ENCODE measurements around the gene USP53. TPM values are rescaled to one million over a fixed set of nuclear protein-coding genes. Genes with fewer than 3 reads are reported as not detected.

The USP53 gene
- total and polyA plus RNA-seq, 5 experiments from 2014 or later, result 6.5 to 31.3 (median 23.5) TPM

- Mint-ChIP-seq H3K27ac (peak overlapping the region in 7 of 10 donors; percentile 2 to 83 (median 28)), H3K4me3 (peak overlapping the region in 1 of 10 donors; percentile 2)
Observed at GRCh38 chr4:119229908-119230687, 17.6 kb downstream of the USP53 start.

DNA sequence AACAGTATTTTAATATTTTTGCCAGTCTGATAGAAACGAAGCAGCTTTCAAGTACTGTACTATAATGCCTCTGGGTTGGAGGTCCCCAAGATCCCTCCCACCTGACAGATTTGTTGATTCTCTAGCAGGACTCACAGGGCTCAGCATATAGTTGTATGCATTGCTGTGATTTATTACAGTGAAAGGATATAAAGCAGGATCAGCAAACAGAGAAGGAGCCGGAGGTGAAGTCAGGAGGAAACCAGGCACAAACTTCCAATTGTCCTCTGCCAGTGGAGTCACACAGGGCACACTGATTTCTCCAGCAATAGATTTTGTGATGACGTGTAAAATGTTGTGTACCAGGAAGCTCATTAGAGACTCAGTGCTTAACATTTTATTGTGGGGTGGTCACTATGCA, 19.0 kb downstream of the USP53 start:
- POLR2A ChIA-PET, result no interaction called here
- Mint-ChIP-seq H3K36me3 (peaks cover 11 to 39% (median 33%) of the 10 kb centered on the region in 3 donors), H3K4me1 (peaks cover 24 to 81% (median 36%) of the 10 kb centered on the region in 4 donors), H3K4me3 (no peak overlapping the region), H3K27ac (peak overlapping the region in 1 of 10 donors; percentile 41), H3K27me3 (no peaks in the 10 kb centered on the region), H3K9me3 (peaks cover 0 to 3% (median 0%) of the 10 kb centered on the region in 9 donors)
- no peak for DNase-seq
- no peak for ATAC-seq

More at GRCh38 chr4:119229908-119230687, 17.6 kb downstream of the USP53 start:
- no peaks in the 10 kb centered on the region for H3K27me3 Mint-ChIP-seq
- H3K9me3 Mint-ChIP-seq, result peaks cover 0 to 3% (median 0%) of the 10 kb centered on the region in 9 donors
- peaks cover 20 to 72% (median 33%) of the 10 kb centered on the region in 4 donors for H3K4me1 Mint-ChIP-seq
- ATAC-seq, result no peak
- POLR2A ChIA-PET, result no interaction called here
- no peak for DNase-seq
- H3K36me3 Mint-ChIP-seq, result peaks cover 4 to 34% (median 25%) of the 10 kb centered on the region in 3 donors

DNA sequence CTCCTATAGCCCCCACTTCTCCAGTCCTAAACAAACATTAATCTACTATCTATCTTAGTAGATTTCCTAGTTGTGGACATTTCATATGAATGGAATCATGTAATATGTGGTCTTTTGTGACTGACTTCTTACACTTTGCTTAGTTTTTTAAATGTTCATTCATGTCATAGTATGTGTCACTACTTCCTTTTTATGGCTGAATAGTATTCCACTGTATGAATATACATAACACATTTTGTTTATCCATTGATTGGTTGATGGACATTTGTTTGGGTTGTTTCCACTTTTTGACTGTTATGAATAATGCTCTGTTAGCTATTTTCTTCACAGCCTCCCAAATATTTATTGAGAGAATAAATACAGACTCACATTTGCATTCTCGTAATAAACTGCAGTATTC, 19.8 kb downstream of the USP53 start:
- Mint-ChIP-seq H3K4me1 (peaks cover 24 to 88% (median 38%) of the 10 kb centered on the region in 4 donors), H3K27ac (no peak overlapping the region), H3K36me3 (peaks cover 15 to 43% (median 37%) of the 10 kb centered on the region in 3 donors), H3K9me3 (peaks cover 0 to 3% (median 0%) of the 10 kb centered on the region in 9 donors), H3K27me3 (no peaks in the 10 kb centered on the region), H3K4me3 (no peak overlapping the region)
- no peak for DNase-seq
- POLR2A ChIA-PET, result no interaction called here
- ATAC-seq, result no peak

GRCh38 chr4:119233191-119233590, 20.7 kb downstream of the USP53 start:
- Mint-ChIP-seq H3K4me1 (peaks cover 22 to 88% (median 39%) of the 10 kb centered on the region in 4 donors), H3K9me3 (peaks cover 0 to 3% (median 0%) of the 10 kb centered on the region in 9 donors), H3K36me3 (peaks cover 15 to 43% (median 39%) of the 10 kb centered on the region in 3 donors), H3K27me3 (no peaks in the 10 kb centered on the region), H3K4me3 (no peak overlapping the region), H3K27ac (peak overlapping the region in 4 of 10 donors; percentile 3 to 26 (median 16))
- no peak for ATAC-seq
- POLR2A ChIA-PET, result no interaction called here
- DNase-seq, result no peak

- POLR2A ChIA-PET, result no interaction called here
- no peak for DNase-seq
- peak; percentile 32 to 41 for ATAC-seq
- peaks cover 22 to 86% (median 37%) of the 10 kb centered on the region in 4 donors for H3K4me1 Mint-ChIP-seq
- H3K9me3 Mint-ChIP-seq, result peaks cover 0 to 3% (median 0%) of the 10 kb centered on the region in 9 donors
- peak overlapping the region in 5 of 10 donors; percentile 10 to 75 (median 41) for H3K27ac Mint-ChIP-seq
- peak overlapping the region in 9 of 10 donors; percentile 24 to 77 (median 47) for H3K4me3 Mint-ChIP-seq
- no peaks in the 10 kb centered on the region for H3K27me3 Mint-ChIP-seq
- peaks cover 15 to 46% (median 38%) of the 10 kb centered on the region in 3 donors for H3K36me3 Mint-ChIP-seq
Observed at GRCh38 chr4:119233750-119234149, 21.2 kb downstream of the USP53 start.

- peaks cover 20 to 64% (median 25%) of the 10 kb centered on the region in 4 donors for H3K4me1 Mint-ChIP-seq
- peaks cover 0 to under 1% (median 0%) of the 10 kb centered on the region in 9 donors for H3K9me3 Mint-ChIP-seq
- H3K36me3 Mint-ChIP-seq, result peaks cover 11 to 59% (median 25%) of the 10 kb centered on the region in 3 donors
- POLR2A ChIA-PET, result no interaction called here
- no peak for DNase-seq
- no peak for ATAC-seq
- H3K4me3 Mint-ChIP-seq, result no peak overlapping the region
- H3K27ac Mint-ChIP-seq, result peak overlapping the region in 1 of 10 donors; percentile 6
- no peaks in the 10 kb centered on the region for H3K27me3 Mint-ChIP-seq
Observed at GRCh38 chr4:119237201-119237600, 24.7 kb downstream of the USP53 start.

DNA sequence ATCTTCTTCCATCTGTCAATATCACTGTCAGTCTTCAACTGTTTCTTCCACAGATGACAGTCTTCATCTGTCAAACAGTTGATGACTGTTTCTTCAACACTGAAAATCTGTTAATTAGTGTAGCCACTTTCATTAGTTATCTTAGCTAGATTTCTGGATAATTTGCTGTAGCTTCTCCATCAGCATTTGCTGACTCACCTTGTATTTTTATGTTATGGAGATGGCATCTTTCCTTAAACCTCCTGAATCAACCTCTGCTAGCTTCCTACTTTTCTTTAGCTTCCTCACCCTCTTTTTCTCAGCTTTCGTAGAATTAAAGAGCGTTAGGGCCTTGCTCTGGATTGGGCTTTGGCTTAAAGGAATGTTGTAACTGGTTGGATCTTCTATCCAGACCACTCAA, 25.1 kb downstream of the USP53 start:
- Mint-ChIP-seq H3K9me3 (no peaks in the 10 kb centered on the region), H3K36me3 (peaks cover 11 to 59% (median 22%) of the 10 kb centered on the region in 3 donors), H3K4me3 (no peak overlapping the region), H3K4me1 (peaks cover 18 to 59% (median 25%) of the 10 kb centered on the region in 4 donors), H3K27ac (peak overlapping the region in 2 of 10 donors; percentile 9 to 31), H3K27me3 (no peaks in the 10 kb centered on the region)
- ATAC-seq (no peak), DNase-seq (no peak)
- POLR2A ChIA-PET, result no interaction called here

- Mint-ChIP-seq H3K9me3 (no peaks in the 10 kb centered on the region), H3K27me3 (no peaks in the 10 kb centered on the region), H3K4me1 (peaks cover 15 to 55% (median 23%) of the 10 kb centered on the region in 4 donors), H3K27ac (peak overlapping the region in 3 of 10 donors; percentile 24 to 38 (median 31)), H3K36me3 (peaks cover 11 to 59% (median 22%) of the 10 kb centered on the region in 3 donors), H3K4me3 (peak overlapping the region in 1 of 10 donors; percentile 1)
- POLR2A ChIA-PET, result no interaction called here
- no peak for ATAC-seq
- DNase-seq, result no peak
Observed at GRCh38 chr4:119238068-119238722, 25.7 kb downstream of the USP53 start.

GRCh38 chr4:119240128-119240527, 27.6 kb downstream of the USP53 start:
- Mint-ChIP-seq H3K36me3 (peaks cover 11 to 65% (median 18%) of the 10 kb centered on the region in 3 donors), H3K4me1 (peaks cover 10 to 41% (median 14%) of the 10 kb centered on the region in 4 donors), H3K27me3 (no peaks in the 10 kb centered on the region), H3K27ac (no peak overlapping the region), H3K4me3 (no peak overlapping the region), H3K9me3 (no peaks in the 10 kb centered on the region)
- POLR2A ChIA-PET, result no interaction called here
- no peak for ATAC-seq
- DNase-seq, result no peak

DNA sequence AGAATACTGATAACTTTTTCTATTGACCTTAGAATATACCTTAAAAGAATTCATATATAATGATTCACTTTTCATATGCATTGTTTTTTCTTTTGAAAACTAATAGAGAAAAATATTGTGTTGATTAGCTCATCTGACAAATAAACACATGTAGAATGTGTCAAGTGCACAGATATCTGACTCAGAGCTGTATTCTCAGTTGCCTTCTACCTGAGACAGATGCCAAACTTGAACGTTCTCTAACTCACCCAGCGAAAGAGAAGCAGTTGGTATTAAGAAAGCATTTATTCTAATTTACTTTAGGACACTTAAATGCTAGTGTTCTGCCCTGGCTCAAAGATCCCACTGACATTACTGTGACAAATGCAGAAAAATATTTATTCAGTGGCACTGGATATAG, 28.1 kb downstream of the USP53 start:
- H3K27me3 Mint-ChIP-seq, result no peaks in the 10 kb centered on the region

GRCh38 chr4:119242417-119242816, 29.9 kb downstream of the USP53 start:
- H3K36me3 Mint-ChIP-seq, result peaks cover 4 to 63% (median 8%) of the 10 kb centered on the region in 3 donors
- DNase-seq, result no peak
- H3K27ac Mint-ChIP-seq, result peak overlapping the region in 1 of 10 donors; percentile 31
- no peaks in the 10 kb centered on the region for H3K27me3 Mint-ChIP-seq
- peaks cover 5 to 26% (median 9%) of the 10 kb centered on the region in 4 donors for H3K4me1 Mint-ChIP-seq
- no peaks in the 10 kb centered on the region for H3K9me3 Mint-ChIP-seq
- POLR2A ChIA-PET, result no interaction called here
- ATAC-seq, result no peak
- H3K4me3 Mint-ChIP-seq, result no peak overlapping the region

More for the DNA sequence above, 28.1 kb downstream of the USP53 start:
- no peak for ATAC-seq
- DNase-seq, result no peak
- H3K27ac Mint-ChIP-seq, result no peak overlapping the region
- POLR2A ChIA-PET, result no interaction called here
- H3K4me1 Mint-ChIP-seq, result peaks cover 8 to 37% (median 13%) of the 10 kb centered on the region in 4 donors
- peaks cover 10 to 63% (median 15%) of the 10 kb centered on the region in 3 donors for H3K36me3 Mint-ChIP-seq
- H3K4me3 Mint-ChIP-seq, result no peak overlapping the region
- H3K9me3 Mint-ChIP-seq, result no peaks in the 10 kb centered on the region

DNA sequence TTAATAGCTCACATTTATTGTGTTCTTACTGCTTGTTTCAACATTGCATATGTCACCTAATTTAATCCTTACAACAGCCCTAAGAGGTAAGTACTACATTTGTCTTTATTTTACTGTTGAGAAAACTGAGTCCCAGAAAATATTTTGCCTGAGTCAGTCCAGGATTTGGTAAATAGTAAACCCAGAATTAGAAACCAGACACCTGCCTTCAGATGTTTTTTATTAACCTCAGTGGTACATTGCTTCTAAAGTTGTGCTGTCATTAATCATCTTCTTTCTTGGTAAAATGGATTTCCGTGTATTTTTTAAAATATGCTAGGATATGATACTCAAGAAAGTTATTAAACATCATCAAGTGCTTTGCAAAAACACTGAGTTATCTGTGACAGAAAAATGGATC, 31.4 kb downstream of the USP53 start:
- ATAC-seq (no peak), DNase-seq (no peak)
- H3K27ac Mint-ChIP-seq, result peak overlapping the region in 1 of 10 donors; percentile 63
- POLR2A ChIA-PET, result no interaction called here
- peaks cover 0 to 18% (median 5%) of the 10 kb centered on the region in 4 donors for H3K4me1 Mint-ChIP-seq
- H3K36me3 Mint-ChIP-seq, result peaks cover 9 to 60% (median 13%) of the 10 kb centered on the region in 3 donors
- H3K9me3 Mint-ChIP-seq, result no peaks in the 10 kb centered on the region
- no peaks in the 10 kb centered on the region for H3K27me3 Mint-ChIP-seq
- H3K4me3 Mint-ChIP-seq, result no peak overlapping the region

- no peaks in the 10 kb centered on the region for H3K27me3 Mint-ChIP-seq
- ATAC-seq, result no peak
- H3K36me3 Mint-ChIP-seq, result peaks cover 11 to 59% (median 15%) of the 10 kb centered on the region in 3 donors
- DNase-seq, result no peak
- H3K4me1 Mint-ChIP-seq, result peaks cover 0 to 19% (median 5%) of the 10 kb centered on the region in 4 donors
- no peak overlapping the region for H3K4me3 Mint-ChIP-seq
- H3K9me3 Mint-ChIP-seq, result no peaks in the 10 kb centered on the region
- peak overlapping the region in 2 of 10 donors; percentile 26 to 63 for H3K27ac Mint-ChIP-seq
- POLR2A ChIA-PET, result no interaction called here
Observed at GRCh38 chr4:119244344-119244743, 31.8 kb downstream of the USP53 start.

All from naive thymus-derived CD8-positive, alpha-beta T cell (primary cell).